ENCODE data around the gene TCF3. TPM values are rescaled to one million over a fixed set of nuclear protein-coding genes. Genes with fewer than 3 reads are reported as not detected.

Gene TCF3
- total and polyA plus RNA-seq, 10 of the 15 experiments (the other 5 are each of a cell fraction or from before 2014, with no cell fraction given) = 6.7 to 282 (median 70.7) TPM

DNA sequence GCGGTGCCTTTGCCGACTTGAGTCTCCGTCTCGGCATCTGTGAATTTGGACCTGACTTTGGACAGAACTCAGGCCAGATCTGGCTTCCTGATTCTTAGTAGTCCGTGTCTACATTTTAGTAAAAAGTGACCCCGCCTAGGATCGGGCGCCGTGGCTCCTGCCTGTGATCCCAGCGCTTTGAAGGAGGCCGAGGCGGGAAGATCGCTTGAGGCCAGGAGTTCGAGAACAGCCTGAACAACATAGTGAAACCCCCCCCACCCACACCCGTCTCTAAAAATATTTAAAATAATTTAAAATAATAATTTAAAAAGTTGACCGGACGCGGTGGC is 849 bp upstream of the TCF3 start:
- Histone ChIP-seq H2AFZ (ENCODE audit: control insufficient read depth, low read depth, low read length) (peak overlapping the region; percentile 85), H4K20me1 (ENCODE audit: control insufficient read depth, insufficient read depth) (no peaks in the 10 kb centered on the region), H3K4me2 (ENCODE audit: control insufficient read depth, insufficient read depth) (peak overlapping the region; percentile 73; the same call in 1 of the 2 replicates), H3K27me3 (replicated peaks in 1 of 2; ENCODE audit: control insufficient read depth in 2 of 2, insufficient read depth in 2 of 2, low read length in 1 of 2) (no peaks in the 10 kb centered on the region), H3K4me1 (ENCODE audit: control insufficient read depth, insufficient read depth, low read length) (peaks cover 18% of the 10 kb centered on the region), H3K79me2 (ENCODE audit: control insufficient read depth, insufficient read depth, low read length) (peaks cover 37% of the 10 kb centered on the region), H3K36me3 (ENCODE audit: control insufficient read depth in 2 of 2, insufficient read depth in 2 of 2, low read length in 1 of 2) (peaks cover 0 to 3% of the 10 kb centered on the region in 2 experiments; a peak in 2 of 4 replicates), H3K9ac (ENCODE audit: control insufficient read depth, insufficient read depth, low read length) (peak overlapping the region; percentile 97), H3K4me3 (peak overlapping the region; percentile 75), H3K27ac (ENCODE audit: control insufficient read depth, insufficient read depth) (peak overlapping the region; percentile 100), H3K9me3 (replicated peaks; ENCODE audit: control insufficient read depth, insufficient read depth, low read length) (no peaks in the 10 kb centered on the region)
- BruUV-seq (replicated peaks) = no TSS peak
- ChIA-PET CTCF (interaction anchor here (1.2 kb wide), 1 partner anchor 9 kb away, joined by 4 read pairs; no protein-coding TSS in a partner anchor), POLR2A (interaction anchor here (0.5 to 2.7 kb wide), 6 partner anchors 8 to 106 kb away, joined by 5 to 13 read pairs (median 8); partner anchors contain the start of gene MBD3), SMC1A (ENCODE audit: uncharacterized antibody, unreplicated experiment) (interaction anchor here (0.6 to 1.8 kb wide), 3 partner anchors 9 to 60 kb away, joined by 3 to 6 read pairs (median 4); partner anchors contain the start of gene MBD3), RAD21 (ENCODE audit: unreplicated experiment) (interaction anchor here (0.8 to 2.5 kb wide), 3 partner anchors 8 to 20 kb away, joined by 3 to 6 read pairs (median 3); no protein-coding TSS in a partner anchor)
- no peak for DNase-seq (ENCODE audit: low read depth, low spot score)
- ATAC-seq = peak; percentile 4
- in situ Hi-C loops (cut with MboI) (no loop called here), intact Hi-C loops (cut with micrococcal nuclease; ENCODE audit: unreplicated experiment) (no loop called here)
- peak; percentile 80 for FAIRE-seq
- 3% methylated on average over 18 of the region's 18 CpGs for WGBS (ENCODE audit: insufficient coverage, insufficient replicate concordance, low lambda C conversion rate, missing lambda C conversion rate)
- TF ChIP-seq SREBF1 (IDR thresholded peaks at IDR 0.05; ENCODE audit: low read length) (no peak), HDGF (IDR thresholded peaks at IDR 0.05) (no peak), ZNF207 (IDR thresholded peaks at IDR 0.05; ENCODE audit: borderline replicate concordance) (no peak), PAX8 (IDR thresholded peaks at IDR 0.05) (no peak), ZBED1 (IDR thresholded peaks at IDR 0.05; ENCODE audit: borderline replicate concordance) (no peak), MEF2A (IDR thresholded peaks at IDR 0.05; ENCODE audit: insufficient read depth, low read depth, low read length) (no peak), NFXL1 (IDR thresholded peaks at IDR 0.05; ENCODE audit: borderline replicate concordance) (no peak), KAT2A (conservative IDR thresholded peaks at IDR 0.05; ENCODE audit: control insufficient read depth, low read depth, low read length) (no peak), NR2C1 (IDR thresholded peaks at IDR 0.05) (no peak), SIX5 (IDR thresholded peaks at IDR 0.05; ENCODE audit: low read depth, low read length, severe bottlenecking) (no peak)
- TF ChIP-seq, protein P1, sequence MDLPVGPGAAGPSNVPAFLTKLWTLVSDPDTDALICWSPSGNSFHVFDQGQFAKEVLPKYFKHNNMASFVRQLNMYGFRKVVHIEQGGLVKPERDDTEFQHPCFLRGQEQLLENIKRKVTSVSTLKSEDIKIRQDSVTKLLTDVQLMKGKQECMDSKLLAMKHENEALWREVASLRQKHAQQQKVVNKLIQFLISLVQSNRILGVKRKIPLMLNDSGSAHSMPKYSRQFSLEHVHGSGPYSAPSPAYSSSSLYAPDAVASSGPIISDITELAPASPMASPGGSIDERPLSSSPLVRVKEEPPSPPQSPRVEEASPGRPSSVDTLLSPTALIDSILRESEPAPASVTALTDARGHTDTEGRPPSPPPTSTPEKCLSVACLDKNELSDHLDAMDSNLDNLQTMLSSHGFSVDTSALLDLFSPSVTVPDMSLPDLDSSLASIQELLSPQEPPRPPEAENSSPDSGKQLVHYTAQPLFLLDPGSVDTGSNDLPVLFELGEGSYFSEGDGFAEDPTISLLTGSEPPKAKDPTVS (IDR thresholded peaks at IDR 0.05; ENCODE audit: low read depth, low read length) = no peak
- TF ChIP-seq, protein P2, sequence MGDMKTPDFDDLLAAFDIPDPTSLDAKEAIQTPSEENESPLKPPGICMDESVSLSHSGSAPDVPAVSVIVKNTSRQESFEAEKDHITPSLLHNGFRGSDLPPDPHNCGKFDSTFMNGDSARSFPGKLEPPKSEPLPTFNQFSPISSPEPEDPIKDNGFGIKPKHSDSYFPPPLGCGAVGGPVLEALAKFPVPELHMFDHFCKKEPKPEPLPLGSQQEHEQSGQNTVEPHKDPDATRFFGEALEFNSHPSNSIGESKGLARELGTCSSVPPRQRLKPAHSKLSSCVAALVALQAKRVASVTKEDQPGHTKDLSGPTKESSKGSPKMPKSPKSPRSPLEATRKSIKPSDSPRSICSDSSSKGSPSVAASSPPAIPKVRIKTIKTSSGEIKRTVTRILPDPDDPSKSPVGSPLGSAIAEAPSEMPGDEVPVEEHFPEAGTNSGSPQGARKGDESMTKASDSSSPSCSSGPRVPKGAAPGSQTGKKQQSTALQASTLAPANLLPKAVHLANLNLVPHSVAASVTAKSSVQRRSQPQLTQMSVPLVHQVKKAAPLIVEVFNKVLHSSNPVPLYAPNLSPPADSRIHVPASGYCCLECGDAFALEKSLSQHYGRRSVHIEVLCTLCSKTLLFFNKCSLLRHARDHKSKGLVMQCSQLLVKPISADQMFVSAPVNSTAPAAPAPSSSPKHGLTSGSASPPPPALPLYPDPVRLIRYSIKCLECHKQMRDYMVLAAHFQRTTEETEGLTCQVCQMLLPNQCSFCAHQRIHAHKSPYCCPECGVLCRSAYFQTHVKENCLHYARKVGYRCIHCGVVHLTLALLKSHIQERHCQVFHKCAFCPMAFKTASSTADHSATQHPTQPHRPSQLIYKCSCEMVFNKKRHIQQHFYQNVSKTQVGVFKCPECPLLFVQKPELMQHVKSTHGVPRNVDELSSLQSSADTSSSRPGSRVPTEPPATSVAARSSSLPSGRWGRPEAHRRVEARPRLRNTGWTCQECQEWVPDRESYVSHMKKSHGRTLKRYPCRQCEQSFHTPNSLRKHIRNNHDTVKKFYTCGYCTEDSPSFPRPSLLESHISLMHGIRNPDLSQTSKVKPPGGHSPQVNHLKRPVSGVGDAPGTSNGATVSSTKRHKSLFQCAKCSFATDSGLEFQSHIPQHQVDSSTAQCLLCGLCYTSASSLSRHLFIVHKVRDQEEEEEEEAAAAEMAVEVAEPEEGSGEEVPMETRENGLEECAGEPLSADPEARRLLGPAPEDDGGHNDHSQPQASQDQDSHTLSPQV (IDR thresholded peaks at IDR 0.05) = no peak
- TF ChIP-seq, protein P3, sequence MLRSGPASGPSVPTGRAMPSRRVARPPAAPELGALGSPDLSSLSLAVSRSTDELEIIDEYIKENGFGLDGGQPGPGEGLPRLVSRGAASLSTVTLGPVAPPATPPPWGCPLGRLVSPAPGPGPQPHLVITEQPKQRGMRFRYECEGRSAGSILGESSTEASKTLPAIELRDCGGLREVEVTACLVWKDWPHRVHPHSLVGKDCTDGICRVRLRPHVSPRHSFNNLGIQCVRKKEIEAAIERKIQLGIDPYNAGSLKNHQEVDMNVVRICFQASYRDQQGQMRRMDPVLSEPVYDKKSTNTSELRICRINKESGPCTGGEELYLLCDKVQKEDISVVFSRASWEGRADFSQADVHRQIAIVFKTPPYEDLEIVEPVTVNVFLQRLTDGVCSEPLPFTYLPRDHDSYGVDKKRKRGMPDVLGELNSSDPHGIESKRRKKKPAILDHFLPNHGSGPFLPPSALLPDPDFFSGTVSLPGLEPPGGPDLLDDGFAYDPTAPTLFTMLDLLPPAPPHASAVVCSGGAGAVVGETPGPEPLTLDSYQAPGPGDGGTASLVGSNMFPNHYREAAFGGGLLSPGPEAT (IDR thresholded peaks at IDR 0.05; ENCODE audit: low read depth) = 0 out of 2 replicates have a peak, but pooled peaks have one; percentile 14
- TF ChIP-seq, protein P4, sequence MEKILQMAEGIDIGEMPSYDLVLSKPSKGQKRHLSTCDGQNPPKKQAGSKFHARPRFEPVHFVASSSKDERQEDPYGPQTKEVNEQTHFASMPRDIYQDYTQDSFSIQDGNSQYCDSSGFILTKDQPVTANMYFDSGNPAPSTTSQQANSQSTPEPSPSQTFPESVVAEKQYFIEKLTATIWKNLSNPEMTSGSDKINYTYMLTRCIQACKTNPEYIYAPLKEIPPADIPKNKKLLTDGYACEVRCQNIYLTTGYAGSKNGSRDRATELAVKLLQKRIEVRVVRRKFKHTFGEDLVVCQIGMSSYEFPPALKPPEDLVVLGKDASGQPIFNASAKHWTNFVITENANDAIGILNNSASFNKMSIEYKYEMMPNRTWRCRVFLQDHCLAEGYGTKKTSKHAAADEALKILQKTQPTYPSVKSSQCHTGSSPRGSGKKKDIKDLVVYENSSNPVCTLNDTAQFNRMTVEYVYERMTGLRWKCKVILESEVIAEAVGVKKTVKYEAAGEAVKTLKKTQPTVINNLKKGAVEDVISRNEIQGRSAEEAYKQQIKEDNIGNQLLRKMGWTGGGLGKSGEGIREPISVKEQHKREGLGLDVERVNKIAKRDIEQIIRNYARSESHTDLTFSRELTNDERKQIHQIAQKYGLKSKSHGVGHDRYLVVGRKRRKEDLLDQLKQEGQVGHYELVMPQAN (conservative IDR thresholded peaks at IDR 0.05) = 0 out of 2 replicates have a peak, but pooled peaks have one; percentile 12

Measured in GM12878 (cell line).